Esophagus (tissue), 2 donors: Measurements from ENCODE around the gene PDILT. TPM values are rescaled to one million over a fixed set of nuclear protein-coding genes. Genes with fewer than 3 reads are reported as not detected.

ENCODE experiments used
- H3K27ac ChIP-seq, 2 donors: one replicate each; pipeline ENCODE4 v1.5.1; 2013; ENCODE audit warnings: low read depth in 2 of 2, mild to moderate bottlenecking in 2 of 2, inconsistent platforms in 1 of 2, low read length in 1 of 2, moderate library complexity in 1 of 2
- H3K27me3 ChIP-seq, 2 donors: one replicate each; pipeline ENCODE4 v1.6.1; 2013; ENCODE audit warnings: low read length in 2 of 2, control low read depth in 1 of 2, mild to moderate bottlenecking in 1 of 2; ENCODE audit not compliant: insufficient read depth in 2 of 2, control insufficient read depth in 1 of 2
- H3K36me3 ChIP-seq, 2 donors: one replicate each; pipeline ENCODE4 v1.6.1; 2013; ENCODE audit warnings: low read length in 1 of 2; ENCODE audit not compliant: control insufficient read depth in 2 of 2, insufficient read depth in 2 of 2
- H3K4me1 ChIP-seq, 2 donors: one replicate each; pipeline ENCODE4 v1.6.1; 2013; ENCODE audit warnings: low read length in 1 of 2; ENCODE audit not compliant: control insufficient read depth in 2 of 2, insufficient read depth in 2 of 2
- H3K4me3 ChIP-seq, 2 donors: one replicate each; pipeline ENCODE4 v1.5.1; 2013; ENCODE audit warnings: low read length in 2 of 2, mild to moderate bottlenecking in 2 of 2, low read depth in 1 of 2, moderate library complexity in 1 of 2
- H3K9me3 ChIP-seq, 2 donors: one replicate each; pipeline ENCODE4 v1.6.1; 2013; ENCODE audit warnings: mild to moderate bottlenecking in 2 of 2, low read depth in 1 of 2, low read length in 1 of 2, moderate library complexity in 1 of 2; ENCODE audit not compliant: control insufficient read depth in 2 of 2, insufficient read depth in 1 of 2
- WGBS, 2 donors: extraction: QIAGEN DNeasy Blood & Tissue Kit; methylation state at CpG; one replicate each; pipeline ENCODE4 v1.1.7; 2013; 5-methylcytosine and 5-hydroxymethylcytosine counted together
- polyA plus RNA-seq, 2 donors: library from polyadenylated mRNA; stranded (reverse); fragments of 200-250 nt; gene quantifications; one replicate each; pipeline ENCODE4 v1.2.3, GENCODE V29; 2013
- donor health status: healthy with polysubstance abuse.
- donor health status: Bipolar disorder and iron deficiency.

The PDILT gene
- polyA plus RNA-seq, 2 donors: 0.10 TPM; not detected in 1

GRCh38 chr16:20395946-20396345 is 8.6 kb downstream of the PDILT start:
- no peak overlapping the region for H3K4me3 ChIP-seq
- no peaks in the 10 kb centered on the region for H3K4me1 ChIP-seq
- H3K27ac ChIP-seq: no peak overlapping the region
- 89 to 90% methylated on average over 2 of the region's 2 CpGs for WGBS, 2 donors
- H3K9me3 ChIP-seq: no peaks in the 10 kb centered on the region
- no peaks in the 10 kb centered on the region for H3K27me3 ChIP-seq
- no peaks in the 10 kb centered on the region for H3K36me3 ChIP-seq

GRCh38 chr16:20393801-20394577 is 10.5 kb downstream of the PDILT start:
- WGBS, 2 donors: 40 to 47% methylated on average over 2 of the region's 2 CpGs

GRCh38 chr16:20391045-20391444 is 13.5 kb downstream of the PDILT start:
- H3K9me3 ChIP-seq: no peaks in the 10 kb centered on the region
- no peak overlapping the region for H3K4me3 ChIP-seq
- 92 to 94% methylated on average over 5 of the region's 5 CpGs for WGBS, 2 donors
- no peaks in the 10 kb centered on the region for H3K36me3 ChIP-seq
- no peaks in the 10 kb centered on the region for H3K4me1 ChIP-seq
- H3K27ac ChIP-seq: no peak overlapping the region
- H3K27me3 ChIP-seq: no peaks in the 10 kb centered on the region

More at GRCh38 chr16:20393801-20394577, 10.5 kb downstream of the PDILT start:
- Histone ChIP-seq H3K4me1 (no peaks in the 10 kb centered on the region), H3K27me3 (no peaks in the 10 kb centered on the region), H3K9me3 (no peaks in the 10 kb centered on the region), H3K27ac (no peak overlapping the region), H3K4me3 (no peak overlapping the region), H3K36me3 (no peaks in the 10 kb centered on the region)

GRCh38 chr16:20388854-20389253 is 15.7 kb downstream of the PDILT start:
- WGBS, 2 donors: 33 to 41% methylated on average over 1 of the region's 1 CpG
- H3K4me3 ChIP-seq: no peak overlapping the region
- H3K27me3 ChIP-seq: no peaks in the 10 kb centered on the region
- no peak overlapping the region for H3K27ac ChIP-seq
- H3K9me3 ChIP-seq: no peaks in the 10 kb centered on the region
- no peaks in the 10 kb centered on the region for H3K4me1 ChIP-seq
- no peaks in the 10 kb centered on the region for H3K36me3 ChIP-seq

GRCh38 chr16:20387978-20388377 is 16.6 kb downstream of the PDILT start:
- no peaks in the 10 kb centered on the region for H3K9me3 ChIP-seq
- no peaks in the 10 kb centered on the region for H3K4me1 ChIP-seq
- no peak overlapping the region for H3K4me3 ChIP-seq
- H3K36me3 ChIP-seq: no peaks in the 10 kb centered on the region
- 92 to 97% methylated on average over 3 of the region's 3 CpGs for WGBS, 2 donors
- H3K27me3 ChIP-seq: no peaks in the 10 kb centered on the region
- H3K27ac ChIP-seq: no peak overlapping the region

- Histone ChIP-seq H3K4me3 (no peak overlapping the region), H3K36me3 (no peaks in the 10 kb centered on the region), H3K4me1 (no peaks in the 10 kb centered on the region), H3K9me3 (no peaks in the 10 kb centered on the region), H3K27ac (no peak overlapping the region), H3K27me3 (no peaks in the 10 kb centered on the region)
- 16 to 24% methylated on average over 30 of the region's 30 CpGs for WGBS, 2 donors
Measured at GRCh38 chr16:20385844-20386832, 18.4 kb downstream of the PDILT start.

GRCh38 chr16:20383106-20384029 is 21.2 kb downstream of the PDILT start:
- H3K9me3 ChIP-seq: no peaks in the 10 kb centered on the region
- 25 to 29% methylated on average over 11 of the region's 11 CpGs for WGBS, 2 donors
- H3K4me1 ChIP-seq: no peaks in the 10 kb centered on the region
- H3K27ac ChIP-seq: no peak overlapping the region
- H3K36me3 ChIP-seq: no peaks in the 10 kb centered on the region
- no peaks in the 10 kb centered on the region for H3K27me3 ChIP-seq
- no peak overlapping the region for H3K4me3 ChIP-seq

GRCh38 chr16:20382202-20382948 is 22.2 kb downstream of the PDILT start:
- Histone ChIP-seq H3K27me3 (no peaks in the 10 kb centered on the region), H3K4me3 (no peak overlapping the region), H3K9me3 (no peaks in the 10 kb centered on the region), H3K27ac (no peak overlapping the region), H3K4me1 (no peaks in the 10 kb centered on the region), H3K36me3 (no peaks in the 10 kb centered on the region)
- 85 to 89% methylated on average over 7 of the region's 7 CpGs for WGBS, 2 donors
